ENCODE measurements around the gene CCDC6. TPM values are rescaled to one million over a fixed set of nuclear protein-coding genes. Genes with fewer than 3 reads are reported as not detected.

CCDC6 gene
- total RNA-seq, 3 donors from 2014 or later (not counting 1 experiment from before 2014, with no cell fraction given) = 19.7 to 23.4 (median 20.8) TPM

GRCh38 chr10:59854571-59854970 is 51.8 kb downstream of the CCDC6 start:
- Histone ChIP-seq H3K4me3 (ENCODE audit: low read length) (no peak overlapping the region), H3K27me3 (ENCODE audit: control insufficient read depth, insufficient read depth, low read length) (no peaks in the 10 kb centered on the region), H3K27ac (ENCODE audit: low read length) (no peak overlapping the region), H3K9me3 (ENCODE audit: control insufficient read depth, insufficient read depth, low read length) (no peaks in the 10 kb centered on the region), H3K4me1 (ENCODE audit: control insufficient read depth, insufficient read depth, low read length) (no peaks in the 10 kb centered on the region), H3K36me3 (ENCODE audit: control insufficient read depth, insufficient read depth, low read length) (peaks cover 13% of the 10 kb centered on the region)
- ATAC-seq (no peak), DNase-seq (no peak)
- 100% methylated on average over 4 of the region's 4 CpGs for WGBS (ENCODE audit: insufficient coverage)
- H3K27me3 Mint-ChIP-seq (ENCODE audit: low read depth in 2 of 2) = no peaks in the 10 kb centered on the region
- no peak overlapping the region for H3K27ac Mint-ChIP-seq
- TF ChIP-seq, protein P1, sequence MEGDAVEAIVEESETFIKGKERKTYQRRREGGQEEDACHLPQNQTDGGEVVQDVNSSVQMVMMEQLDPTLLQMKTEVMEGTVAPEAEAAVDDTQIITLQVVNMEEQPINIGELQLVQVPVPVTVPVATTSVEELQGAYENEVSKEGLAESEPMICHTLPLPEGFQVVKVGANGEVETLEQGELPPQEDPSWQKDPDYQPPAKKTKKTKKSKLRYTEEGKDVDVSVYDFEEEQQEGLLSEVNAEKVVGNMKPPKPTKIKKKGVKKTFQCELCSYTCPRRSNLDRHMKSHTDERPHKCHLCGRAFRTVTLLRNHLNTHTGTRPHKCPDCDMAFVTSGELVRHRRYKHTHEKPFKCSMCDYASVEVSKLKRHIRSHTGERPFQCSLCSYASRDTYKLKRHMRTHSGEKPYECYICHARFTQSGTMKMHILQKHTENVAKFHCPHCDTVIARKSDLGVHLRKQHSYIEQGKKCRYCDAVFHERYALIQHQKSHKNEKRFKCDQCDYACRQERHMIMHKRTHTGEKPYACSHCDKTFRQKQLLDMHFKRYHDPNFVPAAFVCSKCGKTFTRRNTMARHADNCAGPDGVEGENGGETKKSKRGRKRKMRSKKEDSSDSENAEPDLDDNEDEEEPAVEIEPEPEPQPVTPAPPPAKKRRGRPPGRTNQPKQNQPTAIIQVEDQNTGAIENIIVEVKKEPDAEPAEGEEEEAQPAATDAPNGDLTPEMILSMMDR (IDR thresholded peaks at IDR 0.05) = no peak
- intact Hi-C loops (cut with micrococcal nuclease) = no loop called here
- H3K36me3 Mint-ChIP-seq = no peaks in the 10 kb centered on the region
- H3K4me1 Mint-ChIP-seq = peaks cover 45 to 58% of the 10 kb centered on the region in 2 donors
- no peak overlapping the region for H3K4me3 Mint-ChIP-seq
- H3K9me3 Mint-ChIP-seq = no peaks in the 10 kb centered on the region

- peaks cover 24% of the 10 kb centered on the region for H3K36me3 ChIP-seq (ENCODE audit: control insufficient read depth, insufficient read depth, low read length)
- peaks cover 37 to 45% of the 10 kb centered on the region in 2 donors for H3K4me1 Mint-ChIP-seq
- H3K36me3 Mint-ChIP-seq = no peaks in the 10 kb centered on the region
- no peak for ATAC-seq
- H3K9me3 ChIP-seq (ENCODE audit: control insufficient read depth, insufficient read depth, low read length) = no peaks in the 10 kb centered on the region
- DNase-seq = no peak
- no peak overlapping the region for H3K4me3 ChIP-seq (ENCODE audit: low read length)
- 88% methylated on average over 1 of the region's 1 CpG for WGBS (ENCODE audit: insufficient coverage)
- H3K4me3 Mint-ChIP-seq = no peak overlapping the region
- TF ChIP-seq, protein P1 (IDR thresholded peaks at IDR 0.05) = no peak
- intact Hi-C loops (cut with micrococcal nuclease) = no loop called here
- no peak overlapping the region for H3K27ac ChIP-seq (ENCODE audit: low read length)
- H3K9me3 Mint-ChIP-seq = no peaks in the 10 kb centered on the region
- no peaks in the 10 kb centered on the region for H3K27me3 Mint-ChIP-seq (ENCODE audit: low read depth in 2 of 2)
- H3K4me1 ChIP-seq (ENCODE audit: control insufficient read depth, insufficient read depth, low read length) = no peaks in the 10 kb centered on the region
- H3K27ac Mint-ChIP-seq = peak overlapping the region in 1 of 2 donors; percentile 72
- H3K27me3 ChIP-seq (ENCODE audit: control insufficient read depth, insufficient read depth, low read length) = no peaks in the 10 kb centered on the region
Observed at GRCh38 chr10:59852670-59853069, 53.7 kb downstream of the CCDC6 start.

- H3K27ac Mint-ChIP-seq = peak overlapping the region in 1 of 2 donors; percentile 72
- H3K4me1 Mint-ChIP-seq = peaks cover 37 to 38% of the 10 kb centered on the region in 2 donors
Observed at GRCh38 chr10:59851864-59852263, 54.5 kb downstream of the CCDC6 start.

More at GRCh38 chr10:59851864-59852263, 54.5 kb downstream of the CCDC6 start:
- H3K27ac ChIP-seq (ENCODE audit: low read length) = no peak overlapping the region
- TF ChIP-seq, protein P1 (IDR thresholded peaks at IDR 0.05) = no peak
- H3K27me3 ChIP-seq (ENCODE audit: control insufficient read depth, insufficient read depth, low read length) = no peaks in the 10 kb centered on the region
- WGBS (ENCODE audit: insufficient coverage) = 96% methylated on average over 1 of the region's 4 CpGs
- H3K36me3 Mint-ChIP-seq = no peaks in the 10 kb centered on the region
- no peak for DNase-seq
- no peak overlapping the region for H3K4me3 Mint-ChIP-seq
- H3K9me3 ChIP-seq (ENCODE audit: control insufficient read depth, insufficient read depth, low read length) = no peaks in the 10 kb centered on the region
- no peaks in the 10 kb centered on the region for H3K9me3 Mint-ChIP-seq
- intact Hi-C loops (cut with micrococcal nuclease) = no loop called here
- no peak overlapping the region for H3K4me3 ChIP-seq (ENCODE audit: low read length)
- no peaks in the 10 kb centered on the region for H3K4me1 ChIP-seq (ENCODE audit: control insufficient read depth, insufficient read depth, low read length)
- H3K36me3 ChIP-seq (ENCODE audit: control insufficient read depth, insufficient read depth, low read length) = peaks cover 28% of the 10 kb centered on the region
- no peak for ATAC-seq
- H3K27me3 Mint-ChIP-seq (ENCODE audit: low read depth in 2 of 2) = no peaks in the 10 kb centered on the region

All from natural killer cell (primary cell).